Ovary (tissue), 3 donors: Measurements from ENCODE around the gene KCNMB2.

Experiments
- EP300 ChIP-seq: sonication (generic); formaldehyde crosslinking; IDR thresholded peaks from one replicate; pipeline ENCODE4 v1.6.1; 2017; ENCODE audit warnings: antibody characterized with exemption
- POLR2A ChIP-seq: fragments of 450-650 bp; IDR thresholded peaks from one replicate; pipeline ENCODE4 v1.6.1; 2017; ENCODE audit warnings: antibody characterized with exemption, mild to moderate bottlenecking, moderate library complexity
- TF ChIP-seq, protein P1 (sequence below), 3 donors: fragments of 450-650 bp in 2 of 3; fragments of 200-600 bp in 1 of 3; IDR thresholded peaks; one replicate each; pipeline versions ENCODE4 v1.5.1 to v1.8.0; 2016 to 2022; ENCODE audit warnings: antibody characterized with exemption in 3 of 3, mild to moderate bottlenecking in 1 of 3
- donor health status: DM: no; HTN: no; CAD: no.

DNA sequence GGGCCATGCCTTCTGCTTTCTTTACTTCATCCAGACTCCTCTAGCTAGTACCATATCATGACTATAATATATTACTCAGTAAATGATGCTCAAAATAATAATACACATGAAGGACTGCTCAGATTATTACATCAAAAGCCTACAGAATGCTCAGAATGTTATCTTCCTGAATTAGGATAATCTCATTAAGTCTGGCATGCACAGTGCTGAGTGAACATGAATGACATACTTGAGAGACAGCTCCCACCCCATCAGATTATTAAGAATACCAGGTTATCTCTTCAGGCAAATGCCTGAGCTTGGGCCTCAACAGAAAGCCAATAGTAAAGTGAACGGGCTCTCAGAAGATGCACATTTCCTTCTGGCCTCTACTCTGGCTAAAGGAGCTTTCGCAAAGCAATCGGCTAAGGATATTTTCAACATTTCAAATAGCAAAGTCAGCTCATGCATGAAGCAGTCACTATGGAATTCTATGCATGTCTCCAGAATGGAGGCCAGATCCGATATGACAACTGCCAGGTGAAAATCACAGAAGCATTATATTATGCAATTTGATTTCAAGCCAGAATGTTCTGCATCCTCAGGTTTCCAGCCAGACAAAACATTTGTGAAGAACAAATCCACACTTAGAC, 122.6 kb downstream of the KCNMB2 start:
- TF ChIP-seq, protein P1, sequence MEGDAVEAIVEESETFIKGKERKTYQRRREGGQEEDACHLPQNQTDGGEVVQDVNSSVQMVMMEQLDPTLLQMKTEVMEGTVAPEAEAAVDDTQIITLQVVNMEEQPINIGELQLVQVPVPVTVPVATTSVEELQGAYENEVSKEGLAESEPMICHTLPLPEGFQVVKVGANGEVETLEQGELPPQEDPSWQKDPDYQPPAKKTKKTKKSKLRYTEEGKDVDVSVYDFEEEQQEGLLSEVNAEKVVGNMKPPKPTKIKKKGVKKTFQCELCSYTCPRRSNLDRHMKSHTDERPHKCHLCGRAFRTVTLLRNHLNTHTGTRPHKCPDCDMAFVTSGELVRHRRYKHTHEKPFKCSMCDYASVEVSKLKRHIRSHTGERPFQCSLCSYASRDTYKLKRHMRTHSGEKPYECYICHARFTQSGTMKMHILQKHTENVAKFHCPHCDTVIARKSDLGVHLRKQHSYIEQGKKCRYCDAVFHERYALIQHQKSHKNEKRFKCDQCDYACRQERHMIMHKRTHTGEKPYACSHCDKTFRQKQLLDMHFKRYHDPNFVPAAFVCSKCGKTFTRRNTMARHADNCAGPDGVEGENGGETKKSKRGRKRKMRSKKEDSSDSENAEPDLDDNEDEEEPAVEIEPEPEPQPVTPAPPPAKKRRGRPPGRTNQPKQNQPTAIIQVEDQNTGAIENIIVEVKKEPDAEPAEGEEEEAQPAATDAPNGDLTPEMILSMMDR (IDR thresholded peaks at IDR 0.05), result no peak
- no peak for TF ChIP-seq POLR2A
- TF ChIP-seq EP300, result no peak
